GM23338 (cell line): ENCODE measurements around the gene ADAMTSL5. TPM values are rescaled to one million over a fixed set of nuclear protein-coding genes. Genes with fewer than 3 reads are reported as not detected.

Experiments used
- ATAC-seq: fragments of 200-7000 bp; cut with Tn5 transposase; 3 replicates; pipeline ENCODE4 v1.9.1; 2020
- DNase-seq: peaks from one replicate; pipeline ENCODE4 v3.0.0-alpha.2; 2015; ENCODE audit warnings: low spot score
- H2AFZ ChIP-seq: fragments of 200-600 bp; sonication (generic); 2 replicates; pipeline ENCODE4 v1.8.0; 2016; ENCODE audit warnings: antibody characterized with exemption, mild to moderate bottlenecking, moderate library complexity
- H3F3A ChIP-seq: fragments of 200-600 bp; sonication (generic); replicated peaks from 2 replicates; pipeline ENCODE4 v1.8.0; 2017; ENCODE audit warnings: antibody characterized with exemption, mixed run types, low read depth
- H3K27ac ChIP-seq: fragments of 200-600 bp; sonication (generic); 2 replicates; pipeline ENCODE4 v1.6.1; 2016; ENCODE audit warnings: low read depth
- H3K27me3 ChIP-seq: fragments of 200-600 bp; sonication (generic); 2 replicates; pipeline ENCODE4 v1.8.0; 2016; ENCODE audit warnings: mild to moderate bottlenecking, mixed run types, moderate library complexity; ENCODE audit not compliant: insufficient read depth
- H3K36me3 ChIP-seq: fragments of 200-600 bp; sonication (generic); 2 replicates; pipeline ENCODE4 v1.8.0; 2016; ENCODE audit warnings: mild to moderate bottlenecking; ENCODE audit not compliant: insufficient read depth
- H3K4me1 ChIP-seq: fragments of 200-600 bp; sonication (generic); 2 replicates; pipeline ENCODE4 v1.8.0; 2016; ENCODE audit warnings: mild to moderate bottlenecking, moderate library complexity; ENCODE audit not compliant: insufficient read depth
- H3K4me2 ChIP-seq: fragments of 200-600 bp; sonication (generic); 2 replicates; pipeline ENCODE4 v1.7.1; 2017; ENCODE audit warnings: mixed run types
- H3K4me3 ChIP-seq: fragments of 200-600 bp; sonication (generic); 2 replicates; pipeline ENCODE4 v1.6.1; 2016; ENCODE audit warnings: mixed run types
- H3K79me2 ChIP-seq: fragments of 200-600 bp; sonication (generic); replicated peaks from 2 replicates; pipeline ENCODE4 v1.8.0; 2017; ENCODE audit warnings: mild to moderate bottlenecking; ENCODE audit not compliant: insufficient read depth
- H3K9me2 ChIP-seq: fragments of 200-600 bp; sonication (generic); 2 replicates; pipeline ENCODE4 v1.8.0; 2017; ENCODE audit not compliant: insufficient read depth
- H4K20me1 ChIP-seq: fragments of 200-600 bp; sonication (generic); replicated peaks from 2 replicates; pipeline ENCODE4 v1.8.0; 2017; ENCODE audit warnings: mild to moderate bottlenecking; ENCODE audit not compliant: insufficient read depth
- H3K27ac Mint-ChIP-seq: 2 replicates; pipeline ENCODE4 v1.8.0; 2020; ENCODE audit warnings: inconsistent platforms, mild to moderate bottlenecking, moderate library complexity, mixed read lengths
- H3K27me3 Mint-ChIP-seq: 3 replicates; pipeline ENCODE4 v1.8.0; 2022; ENCODE audit warnings: low read depth, mild to moderate bottlenecking, moderate library complexity, mixed read lengths, inconsistent platforms; ENCODE audit not compliant: insufficient read depth, poor library complexity
- H3K36me3 Mint-ChIP-seq: 3 replicates; pipeline ENCODE4 v1.8.0; 2021; ENCODE audit warnings: low read depth, mild to moderate bottlenecking, inconsistent platforms, moderate library complexity, mixed read lengths
- H3K4me1 Mint-ChIP-seq: 3 replicates; pipeline ENCODE4 v1.8.0; 2020; ENCODE audit warnings: mild to moderate bottlenecking, inconsistent platforms, mixed read lengths
- H3K4me3 Mint-ChIP-seq: 3 replicates; pipeline ENCODE4 v1.8.0; 2021; ENCODE audit warnings: moderate library complexity, mild to moderate bottlenecking, inconsistent platforms, mixed read lengths
- H3K9me3 Mint-ChIP-seq: 3 replicates; pipeline ENCODE4 v1.8.0; 2020; ENCODE audit warnings: moderate library complexity, mild to moderate bottlenecking, inconsistent platforms, mixed read lengths
- CREB1 ChIP-seq: fragments of 250-450 bp; sonication (Bioruptor Pico); IDR thresholded peaks from 2 replicates; pipeline ENCODE4 v1.5.0; 2020; ENCODE audit warnings: low read depth, mild to moderate bottlenecking, moderate library complexity
- EZH2 ChIP-seq: fragments of 200-600 bp; sonication (generic); IDR thresholded peaks from one replicate; pipeline ENCODE4 v1.8.0; 2017; ENCODE audit warnings: antibody characterized with exemption, mild to moderate bottlenecking, low read depth; ENCODE audit not compliant: unreplicated experiment
- EZH2phosphoT487 ChIP-seq: fragments of 200-600 bp; sonication (generic); IDR thresholded peaks from one replicate; pipeline ENCODE4 v1.8.1; 2018; ENCODE audit warnings: antibody characterized with exemption; ENCODE audit not compliant: unreplicated experiment
- STAT1 ChIP-seq: IDR thresholded peaks from one replicate; pipeline ENCODE4 v1.6.1; 2016; ENCODE audit warnings: antibody characterized with exemption; ENCODE audit not compliant: unreplicated experiment
- ZNF331 ChIP-seq: fragments of 250-450 bp; sonication (Bioruptor Pico); IDR thresholded peaks from 2 replicates; pipeline ENCODE4 v1.5.0; 2020; ENCODE audit warnings: low read depth, mild to moderate bottlenecking, moderate library complexity
- polyA plus RNA-seq: library from polyadenylated mRNA; unstranded; fragments of >200 nt; fragmentation: Nextera tagmentation; extraction: Ambion mirVana; gene quantifications from 2 replicates; pipeline ENCODE4 v1.2.1, GENCODE V29; 2016
- total RNA-seq: library from RNA; depleted of rRNA; stranded (reverse); fragments of >200 nt; shearing (Covaris generic); gene quantifications from 2 replicates; pipeline ENCODE4 v1.2.3, GENCODE V29; 2014
- TF ChIP-seq, protein P1 (sequence below), 2 experiments: fragments of 200-600 bp in 1 of 2; sonication (generic) in 1 of 2; conservative IDR thresholded peaks; 2 replicates each; pipeline versions ENCODE4 v1.5.1 to v1.6.1; 2016 to 2017; ENCODE audit warnings: antibody characterized with exemption in 2 of 2, low read depth in 2 of 2, mild to moderate bottlenecking in 2 of 2, moderate library complexity in 1 of 2
- TF ChIP-seq, protein P2 (sequence below): IDR thresholded peaks from one replicate; pipeline ENCODE4 v1.6.1; 2018; ENCODE audit warnings: antibody characterized with exemption; ENCODE audit not compliant: unreplicated experiment

ADAMTSL5 gene
- total and polyA plus RNA-seq, 2 experiments from 2014 or later, result 0.10 to 0.97 TPM

GRCh38 chr19:1526066-1526778 lies 13.4 kb upstream of the ADAMTSL5 start:
- peaks cover 27% of the 10 kb centered on the region for H3K27me3 ChIP-seq
- H3K4me3 Mint-ChIP-seq, result no peak overlapping the region; the same call in 2 of the 3 replicates

DNA sequence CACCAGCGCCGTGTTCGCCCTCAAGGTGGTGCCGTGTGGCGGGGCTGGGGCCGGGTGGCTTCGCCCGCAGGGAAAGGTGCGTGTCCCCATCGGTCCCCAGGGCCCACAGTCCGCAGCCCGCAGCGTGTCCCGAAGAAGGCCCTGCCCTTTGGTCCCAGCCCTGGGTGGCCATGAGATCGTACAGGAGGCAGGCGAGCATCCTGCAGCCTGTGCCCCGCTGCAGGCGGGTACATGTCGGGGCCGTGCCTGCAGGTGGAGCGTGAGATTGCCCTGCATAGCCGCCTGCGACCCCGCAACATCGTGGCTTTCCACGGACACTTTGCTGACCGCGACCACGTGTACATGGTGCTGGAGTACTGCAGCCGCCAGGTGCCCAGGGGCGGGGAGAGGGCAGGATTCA lies 12.5 kb upstream of the ADAMTSL5 start:
- Histone ChIP-seq H3K27ac (no peak overlapping the region), H3K4me1 (no peaks in the 10 kb centered on the region), H3K27me3 (peaks cover 27% of the 10 kb centered on the region), H4K20me1 (no peaks in the 10 kb centered on the region), H3K4me3 (no peak overlapping the region), H3K4me2 (no peak overlapping the region), H2AFZ (no peak overlapping the region), H3F3A (0 out of 2 replicates have a peak, but pooled peaks cover 4% of the 10 kb centered on the region), H3K79me2 (no peaks in the 10 kb centered on the region), H3K9me2 (no peaks in the 10 kb centered on the region), H3K36me3 (no peaks in the 10 kb centered on the region)
- ATAC-seq (peak; percentile 14), DNase-seq (no peak)
- Mint-ChIP-seq H3K27me3 (peaks cover 47% of the 10 kb centered on the region), H3K9me3 (peaks cover 3% of the 10 kb centered on the region; the same call in 2 of the 3 replicates), H3K36me3 (peaks cover 4% of the 10 kb centered on the region; the same call in 1 of the 3 replicates), H3K4me1 (peaks cover 6% of the 10 kb centered on the region; the same call in 2 of the 3 replicates), H3K4me3 (no peak overlapping the region), H3K27ac (no peak overlapping the region)
- TF ChIP-seq ZNF331 (CRISPR knock-in tag) (no peak), CREB1 (CRISPR knock-in tag) (no peak)
- TF ChIP-seq, protein P1, sequence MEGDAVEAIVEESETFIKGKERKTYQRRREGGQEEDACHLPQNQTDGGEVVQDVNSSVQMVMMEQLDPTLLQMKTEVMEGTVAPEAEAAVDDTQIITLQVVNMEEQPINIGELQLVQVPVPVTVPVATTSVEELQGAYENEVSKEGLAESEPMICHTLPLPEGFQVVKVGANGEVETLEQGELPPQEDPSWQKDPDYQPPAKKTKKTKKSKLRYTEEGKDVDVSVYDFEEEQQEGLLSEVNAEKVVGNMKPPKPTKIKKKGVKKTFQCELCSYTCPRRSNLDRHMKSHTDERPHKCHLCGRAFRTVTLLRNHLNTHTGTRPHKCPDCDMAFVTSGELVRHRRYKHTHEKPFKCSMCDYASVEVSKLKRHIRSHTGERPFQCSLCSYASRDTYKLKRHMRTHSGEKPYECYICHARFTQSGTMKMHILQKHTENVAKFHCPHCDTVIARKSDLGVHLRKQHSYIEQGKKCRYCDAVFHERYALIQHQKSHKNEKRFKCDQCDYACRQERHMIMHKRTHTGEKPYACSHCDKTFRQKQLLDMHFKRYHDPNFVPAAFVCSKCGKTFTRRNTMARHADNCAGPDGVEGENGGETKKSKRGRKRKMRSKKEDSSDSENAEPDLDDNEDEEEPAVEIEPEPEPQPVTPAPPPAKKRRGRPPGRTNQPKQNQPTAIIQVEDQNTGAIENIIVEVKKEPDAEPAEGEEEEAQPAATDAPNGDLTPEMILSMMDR (conservative IDR thresholded peaks at IDR 0.05; ENCODE audit: low read depth in 2 of 2), result peak in 1 of 2 experiments; percentile 33; a peak in 2 of 4 replicates

More at GRCh38 chr19:1526066-1526778, 13.4 kb upstream of the ADAMTSL5 start:
- H3K9me3 Mint-ChIP-seq, result peaks cover 3% of the 10 kb centered on the region; the same call in 1 of the 3 replicates
- Histone ChIP-seq H3K4me1 (no peaks in the 10 kb centered on the region), H3K4me2 (no peak overlapping the region), H3K9me2 (no peaks in the 10 kb centered on the region), H4K20me1 (no peaks in the 10 kb centered on the region), H3K36me3 (no peaks in the 10 kb centered on the region), H3F3A (0 out of 2 replicates have a peak, but pooled peaks cover 4% of the 10 kb centered on the region), H2AFZ (no peak overlapping the region), H3K27ac (no peak overlapping the region), H3K79me2 (no peaks in the 10 kb centered on the region), H3K4me3 (no peak overlapping the region)
- H3K27ac Mint-ChIP-seq, result no peak overlapping the region
- TF ChIP-seq EZH2, result no peak
- no peak for TF ChIP-seq EZH2phosphoT487
- H3K27me3 Mint-ChIP-seq, result peaks cover 45% of the 10 kb centered on the region
- peaks cover 6% of the 10 kb centered on the region; the same call in 2 of the 3 replicates for H3K4me1 Mint-ChIP-seq
- no peak for ATAC-seq
- peaks cover 4% of the 10 kb centered on the region; the same call in 1 of the 3 replicates for H3K36me3 Mint-ChIP-seq
- no peak for DNase-seq

GRCh38 chr19:1524972-1525325 lies 12.1 kb upstream of the ADAMTSL5 start:
- Histone ChIP-seq H3F3A (0 out of 2 replicates have a peak, but pooled peaks cover 4% of the 10 kb centered on the region), H3K9me2 (no peaks in the 10 kb centered on the region), H3K27me3 (peaks cover 27% of the 10 kb centered on the region), H3K36me3 (no peaks in the 10 kb centered on the region), H2AFZ (no peak overlapping the region), H3K4me3 (no peak overlapping the region), H3K4me1 (no peaks in the 10 kb centered on the region), H4K20me1 (no peaks in the 10 kb centered on the region), H3K4me2 (peak overlapping the region; percentile 71), H3K79me2 (no peaks in the 10 kb centered on the region), H3K27ac (no peak overlapping the region)
- no peak for ATAC-seq
- peak overlapping the region; percentile 70 for H3K4me3 Mint-ChIP-seq
- DNase-seq, result no peak
- peaks cover 3% of the 10 kb centered on the region; the same call in 2 of the 3 replicates for H3K9me3 Mint-ChIP-seq
- H3K27me3 Mint-ChIP-seq, result peaks cover 45% of the 10 kb centered on the region
- H3K4me1 Mint-ChIP-seq, result peaks cover 6% of the 10 kb centered on the region; the same call in 2 of the 3 replicates
- peaks cover 4% of the 10 kb centered on the region; the same call in 1 of the 3 replicates for H3K36me3 Mint-ChIP-seq
- H3K27ac Mint-ChIP-seq, result no peak overlapping the region
- no peak for TF ChIP-seq STAT1
- TF ChIP-seq EZH2phosphoT487, result no peak
- TF ChIP-seq, protein P2, sequence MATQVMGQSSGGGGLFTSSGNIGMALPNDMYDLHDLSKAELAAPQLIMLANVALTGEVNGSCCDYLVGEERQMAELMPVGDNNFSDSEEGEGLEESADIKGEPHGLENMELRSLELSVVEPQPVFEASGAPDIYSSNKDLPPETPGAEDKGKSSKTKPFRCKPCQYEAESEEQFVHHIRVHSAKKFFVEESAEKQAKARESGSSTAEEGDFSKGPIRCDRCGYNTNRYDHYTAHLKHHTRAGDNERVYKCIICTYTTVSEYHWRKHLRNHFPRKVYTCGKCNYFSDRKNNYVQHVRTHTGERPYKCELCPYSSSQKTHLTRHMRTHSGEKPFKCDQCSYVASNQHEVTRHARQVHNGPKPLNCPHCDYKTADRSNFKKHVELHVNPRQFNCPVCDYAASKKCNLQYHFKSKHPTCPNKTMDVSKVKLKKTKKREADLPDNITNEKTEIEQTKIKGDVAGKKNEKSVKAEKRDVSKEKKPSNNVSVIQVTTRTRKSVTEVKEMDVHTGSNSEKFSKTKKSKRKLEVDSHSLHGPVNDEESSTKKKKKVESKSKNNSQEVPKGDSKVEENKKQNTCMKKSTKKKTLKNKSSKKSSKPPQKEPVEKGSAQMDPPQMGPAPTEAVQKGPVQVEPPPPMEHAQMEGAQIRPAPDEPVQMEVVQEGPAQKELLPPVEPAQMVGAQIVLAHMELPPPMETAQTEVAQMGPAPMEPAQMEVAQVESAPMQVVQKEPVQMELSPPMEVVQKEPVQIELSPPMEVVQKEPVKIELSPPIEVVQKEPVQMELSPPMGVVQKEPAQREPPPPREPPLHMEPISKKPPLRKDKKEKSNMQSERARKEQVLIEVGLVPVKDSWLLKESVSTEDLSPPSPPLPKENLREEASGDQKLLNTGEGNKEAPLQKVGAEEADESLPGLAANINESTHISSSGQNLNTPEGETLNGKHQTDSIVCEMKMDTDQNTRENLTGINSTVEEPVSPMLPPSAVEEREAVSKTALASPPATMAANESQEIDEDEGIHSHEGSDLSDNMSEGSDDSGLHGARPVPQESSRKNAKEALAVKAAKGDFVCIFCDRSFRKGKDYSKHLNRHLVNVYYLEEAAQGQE, result no peak
- no peak for TF ChIP-seq EZH2
